ENCODE data around the gene GFI1B. TPM values are rescaled to one million over a fixed set of nuclear protein-coding genes. Genes with fewer than 3 reads are reported as not detected.

GFI1B gene
- not detected in 2 replicates for total RNA-seq (2021)
- Bru-seq, nascent RNA, result percentile 10 among the genes with signal in this experiment
- BruChase-seq, experiment 1, labeled RNA remaining after a 2-hour chase, result percentile 10 among the genes with signal in this experiment
- BruChase-seq, experiment 2, labeled RNA remaining after a 6-hour chase, result percentile 13 among the genes with signal in this experiment
- long read RNA-seq, result 0 reads

DNA sequence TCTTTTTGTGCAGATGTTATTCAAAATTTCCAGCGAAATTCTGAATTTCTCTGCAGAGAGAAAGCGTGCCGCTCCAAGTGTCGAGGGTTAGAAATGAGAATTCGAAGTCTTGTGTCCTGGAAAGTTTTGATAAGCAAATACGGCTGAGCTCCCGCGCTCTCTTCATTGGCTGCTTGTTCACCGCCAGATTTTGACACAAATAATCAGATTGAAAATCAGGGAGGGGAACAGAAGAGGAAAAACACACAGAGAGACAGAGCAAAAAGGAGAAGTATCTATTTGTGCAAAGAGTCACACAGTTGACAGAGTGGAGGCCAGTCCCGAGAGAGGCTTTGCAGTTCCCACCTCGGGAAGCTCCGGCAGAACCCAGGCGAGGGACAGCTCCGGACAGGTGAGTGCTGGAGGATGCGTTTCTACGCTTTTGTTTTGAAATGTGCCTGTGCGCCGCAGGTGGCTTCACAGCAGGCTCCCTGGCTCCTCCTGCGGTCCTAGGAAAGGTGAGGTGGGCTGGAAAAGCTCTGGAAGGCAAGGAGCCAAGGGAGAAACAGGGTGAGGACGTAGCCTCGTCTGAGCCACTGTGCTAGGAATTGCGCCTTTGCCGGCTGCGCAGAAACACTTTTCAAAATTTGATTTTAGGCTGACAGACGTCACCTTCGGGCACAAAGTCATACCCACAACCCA lies at the start of gene GFI1B:
GFI1B (plus strand) TSS at position 244 of the 681 bp plus-strand sequence. CDS start 7,985 bp downstream, outside the sequence.
- TF ChIP-seq, protein P1, sequence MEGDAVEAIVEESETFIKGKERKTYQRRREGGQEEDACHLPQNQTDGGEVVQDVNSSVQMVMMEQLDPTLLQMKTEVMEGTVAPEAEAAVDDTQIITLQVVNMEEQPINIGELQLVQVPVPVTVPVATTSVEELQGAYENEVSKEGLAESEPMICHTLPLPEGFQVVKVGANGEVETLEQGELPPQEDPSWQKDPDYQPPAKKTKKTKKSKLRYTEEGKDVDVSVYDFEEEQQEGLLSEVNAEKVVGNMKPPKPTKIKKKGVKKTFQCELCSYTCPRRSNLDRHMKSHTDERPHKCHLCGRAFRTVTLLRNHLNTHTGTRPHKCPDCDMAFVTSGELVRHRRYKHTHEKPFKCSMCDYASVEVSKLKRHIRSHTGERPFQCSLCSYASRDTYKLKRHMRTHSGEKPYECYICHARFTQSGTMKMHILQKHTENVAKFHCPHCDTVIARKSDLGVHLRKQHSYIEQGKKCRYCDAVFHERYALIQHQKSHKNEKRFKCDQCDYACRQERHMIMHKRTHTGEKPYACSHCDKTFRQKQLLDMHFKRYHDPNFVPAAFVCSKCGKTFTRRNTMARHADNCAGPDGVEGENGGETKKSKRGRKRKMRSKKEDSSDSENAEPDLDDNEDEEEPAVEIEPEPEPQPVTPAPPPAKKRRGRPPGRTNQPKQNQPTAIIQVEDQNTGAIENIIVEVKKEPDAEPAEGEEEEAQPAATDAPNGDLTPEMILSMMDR (conservative IDR thresholded peaks at IDR 0.05), result no peak
- no peak for TF ChIP-seq EZH2 (IDR thresholded peaks at IDR 0.05; ENCODE audit: low read depth)
- no peaks in the 10 kb centered on the region for H3K9me2 ChIP-seq (ENCODE audit: insufficient read depth)
- POLR2A ChIA-PET (ENCODE audit: unreplicated experiment), result interaction anchor here (0.7 kb wide), 1 partner anchor 52 kb away, joined by 9 read pairs; no protein-coding TSS in a partner anchor
- no peak for DNase-seq
- H3K27ac ChIP-seq, result no peak within 1 kb of the TSS
- H3K27me3 ChIP-seq (ENCODE audit: insufficient read depth, low read depth), result peaks cover 91% of the 10 kb centered on the region
- H3F3A ChIP-seq (ENCODE audit: insufficient read depth, low read depth), result no peaks in the 10 kb centered on the region
- H3K9me3 ChIP-seq (ENCODE audit: insufficient read depth, low read depth), result no peaks in the 10 kb centered on the region
- no peak within 1 kb of the TSS for H3K4me3 ChIP-seq
- BruUV-seq (replicated peaks), result no TSS peak
- intact Hi-C loops (cut with micrococcal nuclease; ENCODE audit: unreplicated experiment), result no loop called here
- H3K36me3 ChIP-seq (ENCODE audit: low read depth), result no peaks in the 10 kb centered on the region
- H3K79me2 ChIP-seq (ENCODE audit: low read depth), result no peaks in the 10 kb centered on the region
- CTCF ChIA-PET, result interaction anchor here (0.5 to 1.1 kb wide), 3 partner anchors 43 to 74 kb away, joined by 3 to 4 read pairs (median 4); no protein-coding TSS in a partner anchor
- H3K4me1 ChIP-seq (replicated peaks; ENCODE audit: insufficient read depth), result no peaks in the 10 kb centered on the region
- H4K20me1 ChIP-seq (ENCODE audit: insufficient read depth), result no peaks in the 10 kb centered on the region
- H3K4me2 ChIP-seq, result no peak within 1 kb of the TSS
- H2AFZ ChIP-seq, result no peak within 1 kb of the TSS

DNA sequence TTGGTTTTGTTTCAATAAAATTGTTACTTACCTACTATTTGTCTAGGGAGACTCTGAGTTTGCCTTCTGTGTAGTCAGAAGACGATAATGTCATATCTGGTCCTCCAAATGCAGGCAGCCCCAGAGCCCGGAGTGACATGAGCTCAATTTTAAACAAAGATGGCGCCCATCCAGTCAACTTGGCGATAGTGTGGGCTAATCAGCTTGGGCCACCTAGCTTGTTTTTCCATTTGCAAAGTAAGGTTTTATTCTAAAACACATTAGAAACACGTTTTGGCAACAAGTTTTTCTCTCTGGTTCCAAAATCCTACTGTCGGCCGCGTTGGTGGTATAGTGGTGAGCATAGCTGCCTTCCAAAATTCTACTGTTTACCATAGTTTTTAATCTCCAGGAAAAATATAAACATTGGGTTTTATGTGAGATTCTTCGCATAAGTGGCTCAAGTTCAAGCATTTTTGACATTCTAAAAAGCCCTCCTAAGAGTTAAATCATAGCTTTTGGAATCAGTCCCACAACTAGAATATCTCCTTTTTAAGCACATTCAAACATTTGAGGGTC lies 47.2 kb upstream of the GFI1B start:
- H3K36me3 ChIP-seq (ENCODE audit: low read depth), result 0 out of 2 replicates have a peak, but pooled peaks cover 11% of the 10 kb centered on the region
- H3K27ac ChIP-seq, result no peak overlapping the region
- no peak overlapping the region for H3K4me3 ChIP-seq
- no peaks in the 10 kb centered on the region for H3K9me3 ChIP-seq (ENCODE audit: insufficient read depth, low read depth)
- H3K4me1 ChIP-seq (replicated peaks; ENCODE audit: insufficient read depth), result no peaks in the 10 kb centered on the region
- H2AFZ ChIP-seq, result no peak overlapping the region
- ChIA-PET POLR2A (ENCODE audit: unreplicated experiment) (no interaction called here), CTCF (no interaction called here)
- no peaks in the 10 kb centered on the region for H3K27me3 ChIP-seq (ENCODE audit: insufficient read depth, low read depth)
- TF ChIP-seq, protein P1 (conservative IDR thresholded peaks at IDR 0.05), result no peak
- no peak for TF ChIP-seq EZH2 (IDR thresholded peaks at IDR 0.05; ENCODE audit: low read depth)
- no peak overlapping the region for H3K4me2 ChIP-seq
- DNase-seq, result no peak
- no peaks in the 10 kb centered on the region for H3K9me2 ChIP-seq (ENCODE audit: insufficient read depth)
- BruUV-seq (replicated peaks), result no TSS peak
- H3F3A ChIP-seq (ENCODE audit: insufficient read depth, low read depth), result no peaks in the 10 kb centered on the region
- H4K20me1 ChIP-seq (ENCODE audit: insufficient read depth), result no peaks in the 10 kb centered on the region; the same call in 1 of the 2 replicates
- intact Hi-C loops (cut with micrococcal nuclease; ENCODE audit: unreplicated experiment), result no loop called here
- peaks cover 9% of the 10 kb centered on the region for H3K79me2 ChIP-seq (ENCODE audit: low read depth)

DNA sequence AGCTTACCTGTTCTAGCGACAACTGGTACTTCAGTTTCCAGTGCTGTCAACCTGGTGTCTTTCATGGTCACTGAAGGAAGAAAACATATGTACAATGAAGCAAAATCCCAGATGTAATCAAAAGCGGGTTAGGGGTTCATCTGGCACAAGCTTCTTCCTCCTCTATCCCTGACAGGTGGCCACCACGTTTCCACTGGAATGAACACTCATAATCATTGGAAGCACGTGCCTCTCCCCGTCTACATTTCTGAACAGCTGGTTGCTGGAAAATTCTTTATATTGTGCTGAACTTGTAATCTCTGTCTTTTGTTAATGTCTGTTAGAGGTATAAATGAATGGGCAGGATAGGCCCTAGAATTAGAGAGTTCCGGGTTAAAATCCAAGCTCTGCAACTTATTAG lies 43.5 kb upstream of the GFI1B start:
- peaks cover 17% of the 10 kb centered on the region for H3F3A ChIP-seq (ENCODE audit: insufficient read depth, low read depth)
- no peak for TF ChIP-seq EZH2 (IDR thresholded peaks at IDR 0.05; ENCODE audit: low read depth)
- TF ChIP-seq, protein P1 (conservative IDR thresholded peaks at IDR 0.05), result no peak
- no TSS peak for BruUV-seq (replicated peaks)
- H3K4me2 ChIP-seq, result no peak overlapping the region
- H4K20me1 ChIP-seq (ENCODE audit: insufficient read depth), result no peaks in the 10 kb centered on the region
- H3K4me3 ChIP-seq, result no peak overlapping the region
- no peak overlapping the region for H3K27ac ChIP-seq
- H3K79me2 ChIP-seq (ENCODE audit: low read depth), result peaks cover 43% of the 10 kb centered on the region
- CTCF ChIA-PET, result interaction anchor here (0.7 kb wide), 1 partner anchor 11 kb away, joined by 3 read pairs; no protein-coding TSS in a partner anchor
- H3K9me3 ChIP-seq (ENCODE audit: insufficient read depth, low read depth), result no peaks in the 10 kb centered on the region
- no peaks in the 10 kb centered on the region for H3K9me2 ChIP-seq (ENCODE audit: insufficient read depth)
- no peak overlapping the region for H2AFZ ChIP-seq
- no peaks in the 10 kb centered on the region for H3K36me3 ChIP-seq (ENCODE audit: low read depth)
- DNase-seq, result no peak
- intact Hi-C loops (cut with micrococcal nuclease; ENCODE audit: unreplicated experiment), result no loop called here
- H3K4me1 ChIP-seq (replicated peaks; ENCODE audit: insufficient read depth), result peaks cover 16% of the 10 kb centered on the region
- H3K27me3 ChIP-seq (ENCODE audit: insufficient read depth, low read depth), result no peaks in the 10 kb centered on the region
- POLR2A ChIA-PET (ENCODE audit: unreplicated experiment), result interaction anchor here (0.6 kb wide), 1 partner anchor 10 kb away, joined by 3 read pairs; no protein-coding TSS in a partner anchor

All from PC-9 (cell line).